GM12874 (cell line): ENCODE results near the gene ETFBKMT.

Experiments used
- CTCF ChIP-seq: IDR thresholded peaks from 2 replicates; pipeline ENCODE4 v1.5.1; 2011; ENCODE audit warnings: low read depth, mild to moderate bottlenecking, control low read depth, low read length, moderate library complexity; ENCODE audit not compliant: insufficient read depth

The ETFBKMT gene

GRCh38 chr12:31659087-31659942 lies at the start of gene ETFBKMT:
ETFBKMT (plus strand) TSS chr12:31659688; CDS start chr12:31661954, 2,266 bp downstream.
- 0 out of 2 replicates have a peak, but pooled peaks have one; percentile 8 for TF ChIP-seq CTCF

- TF ChIP-seq CTCF = no peak
These were observed 46.7 kb upstream of the ETFBKMT start for GRCh38 chr12:31612819-31613218.

- TF ChIP-seq CTCF = no peak
These were observed 41.1 kb upstream of the ETFBKMT start for GRCh38 chr12:31618228-31619025.

- no peak for TF ChIP-seq CTCF
These were observed 39.2 kb upstream of the ETFBKMT start for GRCh38 chr12:31620311-31620710.

GRCh38 chr12:31622038-31622437 lies 37.5 kb upstream of the ETFBKMT start:
- TF ChIP-seq CTCF = no peak

GRCh38 chr12:31626270-31626995 lies 33.1 kb upstream of the ETFBKMT start:
- no peak for TF ChIP-seq CTCF
